Jurkat, Clone E6-1 (cell line): ENCODE measurements around the gene CBFA2T3.
"Not testable (repeated sequence)": the region's sequence is repeated elsewhere in the genome, so short reads cannot be mapped to it uniquely, and the experiment has no call there.

ENCODE experiments used
- DNase-seq: peaks from one replicate; pipeline ENCODE4 v3.0.0-alpha.2; 2011; ENCODE audit warnings: low read depth, low spot score
- H3K4me3 ChIP-seq: 2 replicates; pipeline ENCODE4 v1.5.1; 2011; ENCODE audit warnings: mild to moderate bottlenecking, low read length, control low read depth, moderate library complexity

Gene CBFA2T3

GRCh38 chr16:89013692-89014402 lies 36.8 kb upstream of the CBFA2T3 start:
- no peak for DNase-seq
- no peak overlapping the region for H3K4me3 ChIP-seq

- H3K4me3 ChIP-seq: peak overlapping the region; percentile 24
- peak; percentile 40 for DNase-seq
Measured at GRCh38 chr16:89013111-89013510, 36.1 kb upstream of the CBFA2T3 start.

GRCh38 chr16:89012622-89012995 lies 35.6 kb upstream of the CBFA2T3 start:
- no peak overlapping the region for H3K4me3 ChIP-seq
- DNase-seq: no peak

- no peak for DNase-seq
- H3K4me3 ChIP-seq: no peak overlapping the region
Measured at GRCh38 chr16:89011909-89012621, 35.1 kb upstream of the CBFA2T3 start.

GRCh38 chr16:89010210-89010925 lies 33.4 kb upstream of the CBFA2T3 start:
- no peak for DNase-seq
- no peak overlapping the region for H3K4me3 ChIP-seq

- H3K4me3 ChIP-seq: no peak overlapping the region
- no peak for DNase-seq
Measured at GRCh38 chr16:89009343-89010209, 32.6 kb upstream of the CBFA2T3 start.

- DNase-seq, H3K4me3 ChIP-seq: not testable (repeated sequence)
Measured at GRCh38 chr16:89008796-89009195, 31.8 kb upstream of the CBFA2T3 start.

GRCh38 chr16:89007371-89008249 lies 30.6 kb upstream of the CBFA2T3 start:
- no peak for DNase-seq
- no peak overlapping the region for H3K4me3 ChIP-seq

- DNase-seq: no peak
- H3K4me3 ChIP-seq: no peak overlapping the region
Measured at GRCh38 chr16:89006036-89006752, 29.2 kb upstream of the CBFA2T3 start.

GRCh38 chr16:89005201-89006035 lies 28.4 kb upstream of the CBFA2T3 start:
- H3K4me3 ChIP-seq: no peak overlapping the region

GRCh38 chr16:89004209-89004831 lies 27.3 kb upstream of the CBFA2T3 start:
- no peak overlapping the region for H3K4me3 ChIP-seq
- DNase-seq: peak; percentile 68

More at GRCh38 chr16:89005201-89006035, 28.4 kb upstream of the CBFA2T3 start:
- no peak for DNase-seq

- no peak for DNase-seq
Measured at GRCh38 chr16:89003831-89004208, 26.8 kb upstream of the CBFA2T3 start.

GRCh38 chr16:89002851-89003830 lies 26.1 kb upstream of the CBFA2T3 start:
- DNase-seq: no peak
- no peak overlapping the region for H3K4me3 ChIP-seq

More at GRCh38 chr16:89003831-89004208, 26.8 kb upstream of the CBFA2T3 start:
- H3K4me3 ChIP-seq: no peak overlapping the region

- DNase-seq: not testable (repeated sequence)
Measured at GRCh38 chr16:89002081-89002480, 25.1 kb upstream of the CBFA2T3 start.

More at GRCh38 chr16:89002081-89002480, 25.1 kb upstream of the CBFA2T3 start:
- not testable (repeated sequence) for H3K4me3 ChIP-seq
